Psoas muscle (tissue), 8 donors: ENCODE data around the gene WFDC9. TPM values are rescaled to one million over a fixed set of nuclear protein-coding genes. Genes with fewer than 3 reads are reported as not detected.
"Not testable (repeated sequence)": the region's sequence is repeated elsewhere in the genome, so short reads cannot be mapped to it uniquely, and the experiment has no call there.

Source experiments
- ATAC-seq, 4 donors: fragments of 200-7000 bp; cut with Tn5 transposase; one replicate each; pipeline ENCODE4 v1.9.1; 2020; ENCODE audit warnings: moderate library complexity in 3 of 4, mild to moderate bottlenecking in 2 of 4
- DNase-seq, 2 donors: peaks; one replicate each; pipeline ENCODE4 v3.0.0-alpha.2; 2020
- H3K27ac ChIP-seq: fragments of 200-600 bp; one replicate; pipeline ENCODE4 v1.8.0; 2022
- H3K27me3 ChIP-seq, 3 donors: fragments of 200-600 bp in 1 of 3; one replicate each; pipeline versions ENCODE4 v1.6.1 to v1.8.0; 2013 to 2022; ENCODE audit warnings: low read length in 2 of 3, mild to moderate bottlenecking in 2 of 3, moderate library complexity in 1 of 3; ENCODE audit not compliant: insufficient read depth in 3 of 3
- H3K36me3 ChIP-seq, 2 donors: fragments of 200-600 bp in 1 of 2; one replicate each; pipeline versions ENCODE4 v1.6.1 to v1.8.0; 2013 to 2022; ENCODE audit warnings: low read depth in 1 of 2, mild to moderate bottlenecking in 1 of 2, moderate library complexity in 1 of 2; ENCODE audit not compliant: insufficient read depth in 1 of 2
- H3K4me1 ChIP-seq: fragments of 200-600 bp; one replicate; pipeline ENCODE4 v1.8.0; 2022
- H3K4me3 ChIP-seq: fragments of 200-600 bp; one replicate; pipeline ENCODE4 v1.8.0; 2022; ENCODE audit warnings: mild to moderate bottlenecking
- H3K9me3 ChIP-seq: fragments of 200-600 bp; one replicate; pipeline ENCODE4 v1.8.0; 2022
- WGBS, 3 donors: extraction: QIAGEN DNeasy Blood & Tissue Kit; methylation state at CpG; one replicate each; pipeline versions ENCODE4 v1.1.6 to v1.1.7; 2013; 5-methylcytosine and 5-hydroxymethylcytosine counted together
- intact Hi-C, 2 donors: fragments of 100-400 bp; cut with DNase I; formaldehyde crosslinking; loops; one replicate each; pipeline versions ENCODE4 v1.11.0 to v1.14.2; 2022
- polyA plus RNA-seq, 3 donors: library from polyadenylated mRNA; stranded (reverse); fragments of 200-250 nt; gene quantifications; one replicate each; pipeline ENCODE4 v1.2.3, GENCODE V29; 2013
- total RNA-seq, 4 donors: library from RNA; stranded (reverse); fragmentation: NEBNext Ultra II Directional in 2 of 4; extraction: Animal tissue kit (Norgen Biotek cat#: 25700) in 2 of 4; gene quantifications; one replicate each; pipeline versions ENCODE4 v1.2.1 to v1.2.4, GENCODE V29; 2021 to 2023
- TF ChIP-seq, protein P1 (sequence below): fragments of 200-600 bp; IDR thresholded peaks from one replicate; pipeline ENCODE4 v1.8.0; 2022; ENCODE audit warnings: antibody characterized with exemption
- donor health status: healthy with polysubstance abuse.
- donor health status: DM: no; HTN: no; CAD: no; lungs with moderate emphysema.
- donor health status: Bipolar disorder and iron deficiency.
- donor health status: healthy.
- donor health status: DM: yes; HTN: yes; CAD: no.
- donor health status: DM: no; HTN: no; CAD: no.
- donor health status: DM: no; HTN: no; CAD: no.
- donor health status: DM: yes; HTN: yes; CAD: no.

Gene WFDC9
- total and polyA plus RNA-seq, 7 donors, result not detected

- Histone ChIP-seq H3K36me3 (no peaks in the 10 kb centered on the region), H3K9me3 (no peaks in the 10 kb centered on the region), H3K27ac (no peak overlapping the region), H3K27me3 (no peaks in the 10 kb centered on the region), H3K4me1 (no peaks in the 10 kb centered on the region), H3K4me3 (no peak overlapping the region)
- intact Hi-C loops, result no loop called here
- TF ChIP-seq, protein P1, sequence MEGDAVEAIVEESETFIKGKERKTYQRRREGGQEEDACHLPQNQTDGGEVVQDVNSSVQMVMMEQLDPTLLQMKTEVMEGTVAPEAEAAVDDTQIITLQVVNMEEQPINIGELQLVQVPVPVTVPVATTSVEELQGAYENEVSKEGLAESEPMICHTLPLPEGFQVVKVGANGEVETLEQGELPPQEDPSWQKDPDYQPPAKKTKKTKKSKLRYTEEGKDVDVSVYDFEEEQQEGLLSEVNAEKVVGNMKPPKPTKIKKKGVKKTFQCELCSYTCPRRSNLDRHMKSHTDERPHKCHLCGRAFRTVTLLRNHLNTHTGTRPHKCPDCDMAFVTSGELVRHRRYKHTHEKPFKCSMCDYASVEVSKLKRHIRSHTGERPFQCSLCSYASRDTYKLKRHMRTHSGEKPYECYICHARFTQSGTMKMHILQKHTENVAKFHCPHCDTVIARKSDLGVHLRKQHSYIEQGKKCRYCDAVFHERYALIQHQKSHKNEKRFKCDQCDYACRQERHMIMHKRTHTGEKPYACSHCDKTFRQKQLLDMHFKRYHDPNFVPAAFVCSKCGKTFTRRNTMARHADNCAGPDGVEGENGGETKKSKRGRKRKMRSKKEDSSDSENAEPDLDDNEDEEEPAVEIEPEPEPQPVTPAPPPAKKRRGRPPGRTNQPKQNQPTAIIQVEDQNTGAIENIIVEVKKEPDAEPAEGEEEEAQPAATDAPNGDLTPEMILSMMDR, result no peak
- WGBS, 3 donors, result 87 to 90% (median 89%) methylated on average over 3 of the region's 3 CpGs
- DNase-seq (no peak), ATAC-seq (no peak)
Measured at GRCh38 chr20:45575931-45576330, 55.2 kb downstream of the WFDC9 start.

- intact Hi-C loops, result not testable (repeated sequence)
Measured at GRCh38 chr20:45569650-45570049, 61.4 kb downstream of the WFDC9 start.

DNA sequence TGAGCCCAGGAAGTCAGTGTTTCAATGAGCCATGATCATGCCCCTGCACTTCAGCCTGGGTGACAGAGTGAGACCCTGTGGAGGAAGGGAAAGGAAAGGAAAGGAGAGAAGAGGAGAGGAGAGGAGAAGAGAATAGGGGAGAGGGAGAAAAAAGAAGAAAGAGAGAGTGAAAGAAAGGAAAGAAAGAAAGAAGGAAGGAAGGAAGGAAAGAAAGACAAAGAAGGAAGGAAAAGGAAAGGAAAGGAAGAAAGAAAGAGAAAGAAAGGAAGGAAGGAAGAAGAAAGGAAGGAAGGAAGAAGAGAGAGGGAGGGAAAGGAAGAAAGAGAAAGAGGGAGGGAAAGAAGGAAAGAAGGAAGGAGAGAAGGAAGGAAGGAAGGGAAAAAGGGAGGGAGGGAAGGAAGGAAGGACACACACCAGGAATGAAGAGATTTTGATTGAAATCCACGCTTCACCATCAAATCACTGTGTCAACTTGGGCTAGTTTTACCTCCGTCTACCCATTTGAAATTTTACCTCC is 66.3 kb downstream of the WFDC9 start:
- TF ChIP-seq, protein P1, result no peak
- Histone ChIP-seq H3K4me1 (no peaks in the 10 kb centered on the region), H3K4me3 (no peak overlapping the region), H3K9me3 (peaks cover 2% of the 10 kb centered on the region), H3K36me3 (no peaks in the 10 kb centered on the region), H3K27me3 (peaks cover 0 to 5% (median under 1%) of the 10 kb centered on the region in 3 donors), H3K27ac (no peak overlapping the region)
- no peak for DNase-seq
- intact Hi-C loops, result no loop called here
- ATAC-seq, result no peak
- WGBS, 3 donors, result 73 to 79% (median 73%) methylated on average over 2 of the region's 2 CpGs

More at GRCh38 chr20:45569650-45570049, 61.4 kb downstream of the WFDC9 start:
- H3K4me1 ChIP-seq, ATAC-seq, H3K4me3 ChIP-seq, H3K9me3 ChIP-seq, H3K27me3 ChIP-seq, H3K36me3 ChIP-seq, DNase-seq, H3K27ac ChIP-seq: not testable (repeated sequence)
- 82 to 94% (median 83%) methylated on average over 1 of the region's 1 CpG for WGBS, 3 donors

Other genes with a start within 250 kb of the WFDC9 start
- gene DBNDD2, start 223.0 kb downstream of the WFDC9 start, total RNA-seq, result 100 to 1,000 TPM; 108 to 180 (median 163) TPM
- 100 to 1,000 TPM; 151 to 230 (median 162) TPM for gene DBNDD2, start 223.0 kb downstream of the WFDC9 start, polyA plus RNA-seq
- gene PIGT, start 215.1 kb downstream of the WFDC9 start, total RNA-seq, result 10 to 100 TPM; 48.0 to 74.9 (median 57.1) TPM
- gene PIGT, start 215.1 kb downstream of the WFDC9 start, polyA plus RNA-seq, result 100 to 1,000 TPM in 1 of 3 donors, 10 to 100 TPM in 2; 57.3 to 113 (median 94.7) TPM
- under 1 TPM in 2 of 4 donors, not detected in 2; 0.44 to 0.74 TPM for gene WFDC2, start 161.5 kb downstream of the WFDC9 start, total RNA-seq
- gene WFDC2, start 161.5 kb downstream of the WFDC9 start, polyA plus RNA-seq, result under 1 TPM in 2 of 3 donors, not detected in 1; 0.22 to 0.31 TPM
- gene SPINT3, start 115.7 kb downstream of the WFDC9 start, total RNA-seq, result not detected
- not detected for gene SPINT3, start 115.7 kb downstream of the WFDC9 start, polyA plus RNA-seq
- gene WFDC6, start 91.8 kb downstream of the WFDC9 start, total RNA-seq, result not detected
- not detected for gene WFDC6, start 91.8 kb downstream of the WFDC9 start, polyA plus RNA-seq
- not detected for gene EPPIN, start 83.9 kb downstream of the WFDC9 start, total RNA-seq
- gene EPPIN, start 83.9 kb downstream of the WFDC9 start, polyA plus RNA-seq, result not detected
- gene WFDC8, start 52.0 kb downstream of the WFDC9 start, total RNA-seq, result not detected
- not detected for gene WFDC8, start 52.0 kb downstream of the WFDC9 start, polyA plus RNA-seq
- not detected for gene WFDC10A, start 1.5 kb downstream of the WFDC9 start, total RNA-seq
- gene WFDC10A, start 1.5 kb downstream of the WFDC9 start, polyA plus RNA-seq, result not detected
- gene WFDC11, start 39.0 kb upstream of the WFDC9 start, total RNA-seq, result not detected
- gene WFDC11, start 39.0 kb upstream of the WFDC9 start, polyA plus RNA-seq, result not detected
- not detected for gene WFDC13, start 70.8 kb upstream of the WFDC9 start, total RNA-seq
- not detected for gene WFDC13, start 70.8 kb upstream of the WFDC9 start, polyA plus RNA-seq
- gene WFDC10B, start 73.7 kb upstream of the WFDC9 start, total RNA-seq, result not detected
- gene WFDC10B, start 73.7 kb upstream of the WFDC9 start, polyA plus RNA-seq, result not detected
- not detected for gene SPINT4, start 91.1 kb upstream of the WFDC9 start, total RNA-seq
- not detected for gene SPINT4, start 91.1 kb upstream of the WFDC9 start, polyA plus RNA-seq
- gene WFDC3, start 160.6 kb upstream of the WFDC9 start, total RNA-seq, result 1 to 10 TPM in 1 of 4 donors, under 1 TPM in 2, not detected in 1; 0.64 to 1.2 (median 0.73) TPM
- gene WFDC3, start 160.6 kb upstream of the WFDC9 start, polyA plus RNA-seq, result under 1 TPM; 0.51 to 0.79 (median 0.61) TPM
- gene DNTTIP1, start 160.7 kb upstream of the WFDC9 start, total RNA-seq, result 10 to 100 TPM; 40.6 to 56.7 (median 44.9) TPM
- gene DNTTIP1, start 160.7 kb upstream of the WFDC9 start, polyA plus RNA-seq, result 10 to 100 TPM; 28.3 to 56.8 (median 53.9) TPM
- gene UBE2C, start 181.4 kb upstream of the WFDC9 start, total RNA-seq, result under 1 TPM; 0.32 to 0.42 (median 0.38) TPM
- under 1 TPM in 2 of 3 donors, not detected in 1; 0.35 to 0.40 TPM for gene UBE2C, start 181.4 kb upstream of the WFDC9 start, polyA plus RNA-seq
- gene TNNC2, start 196.0 kb upstream of the WFDC9 start, total RNA-seq, result 1,000 to 10,000 TPM; 1,390 to 3,666 (median 2,654) TPM
- over 10,000 TPM in 1 of 3 donors, 1,000 to 10,000 TPM in 2; 2,508 to 10,677 (median 9,192) TPM for gene TNNC2, start 196.0 kb upstream of the WFDC9 start, polyA plus RNA-seq
- 10 to 100 TPM; 22.3 to 44.9 (median 31.6) TPM for gene SNX21, start 202.5 kb upstream of the WFDC9 start, total RNA-seq
- 10 to 100 TPM in 2 of 3 donors, 1 to 10 TPM in 1; 8.7 to 63.9 (median 21.2) TPM for gene SNX21, start 202.5 kb upstream of the WFDC9 start, polyA plus RNA-seq
- 10 to 100 TPM; 20.3 to 29.6 (median 24.9) TPM for gene ACOT8, start 226.1 kb upstream of the WFDC9 start, total RNA-seq
- gene ACOT8, start 226.1 kb upstream of the WFDC9 start, polyA plus RNA-seq, result 10 to 100 TPM; 20.2 to 32.9 (median 29.3) TPM
- gene ZSWIM3, start 226.3 kb upstream of the WFDC9 start, total RNA-seq, result 1 to 10 TPM; 1.4 to 2.7 (median 1.5) TPM
- gene ZSWIM3, start 226.3 kb upstream of the WFDC9 start, polyA plus RNA-seq, result 1 to 10 TPM; 1.1 to 2.0 (median 1.5) TPM
- gene ZSWIM1, start 249.9 kb upstream of the WFDC9 start, total RNA-seq, result 1 to 10 TPM; 6.1 to 10.0 (median 7.7) TPM
- 1 to 10 TPM; 3.5 to 5.3 (median 4.9) TPM for gene ZSWIM1, start 249.9 kb upstream of the WFDC9 start, polyA plus RNA-seq